Measurements from ENCODE around the gene GYPC.

DNA sequence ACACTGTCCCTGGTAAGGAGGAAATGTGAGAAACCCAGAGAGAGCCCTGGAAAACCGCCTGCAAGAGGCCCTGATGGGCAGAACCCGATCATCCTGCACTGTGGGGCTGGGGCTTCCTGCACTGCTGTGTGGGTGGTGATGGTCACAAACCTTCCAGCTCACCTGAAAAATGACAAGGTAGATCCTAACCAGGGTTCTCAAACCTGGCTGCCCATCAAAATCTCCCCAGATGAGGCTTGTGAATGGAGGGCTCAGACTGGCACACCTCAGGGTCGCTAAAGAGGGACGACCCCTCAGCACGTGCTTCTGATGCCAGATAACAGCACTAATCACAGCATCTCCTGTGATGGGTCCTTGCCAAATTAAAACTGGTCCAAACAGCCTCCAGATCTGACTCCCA is 74.7 kb downstream of the GYPC start:
- TF ChIP-seq, protein P1, sequence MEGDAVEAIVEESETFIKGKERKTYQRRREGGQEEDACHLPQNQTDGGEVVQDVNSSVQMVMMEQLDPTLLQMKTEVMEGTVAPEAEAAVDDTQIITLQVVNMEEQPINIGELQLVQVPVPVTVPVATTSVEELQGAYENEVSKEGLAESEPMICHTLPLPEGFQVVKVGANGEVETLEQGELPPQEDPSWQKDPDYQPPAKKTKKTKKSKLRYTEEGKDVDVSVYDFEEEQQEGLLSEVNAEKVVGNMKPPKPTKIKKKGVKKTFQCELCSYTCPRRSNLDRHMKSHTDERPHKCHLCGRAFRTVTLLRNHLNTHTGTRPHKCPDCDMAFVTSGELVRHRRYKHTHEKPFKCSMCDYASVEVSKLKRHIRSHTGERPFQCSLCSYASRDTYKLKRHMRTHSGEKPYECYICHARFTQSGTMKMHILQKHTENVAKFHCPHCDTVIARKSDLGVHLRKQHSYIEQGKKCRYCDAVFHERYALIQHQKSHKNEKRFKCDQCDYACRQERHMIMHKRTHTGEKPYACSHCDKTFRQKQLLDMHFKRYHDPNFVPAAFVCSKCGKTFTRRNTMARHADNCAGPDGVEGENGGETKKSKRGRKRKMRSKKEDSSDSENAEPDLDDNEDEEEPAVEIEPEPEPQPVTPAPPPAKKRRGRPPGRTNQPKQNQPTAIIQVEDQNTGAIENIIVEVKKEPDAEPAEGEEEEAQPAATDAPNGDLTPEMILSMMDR (IDR thresholded peaks at IDR 0.05): no peak
- no peak for TF ChIP-seq ZFX (IDR thresholded peaks at IDR 0.05; ENCODE audit: borderline replicate concordance)
